ENCODE results near the gene SLC35E2B. TPM values are rescaled to one million over a fixed set of nuclear protein-coding genes. Genes with fewer than 3 reads are reported as not detected.
"Not testable (repeated sequence)": the region's sequence is repeated elsewhere in the genome, so short reads cannot be mapped to it uniquely, and the experiment has no call there.

SLC35E2B gene
- total RNA-seq, 1 donor = 38.4 TPM

- H3K36me3 ChIP-seq (ENCODE audit: insufficient read depth, low read length) = peaks cover 26% of the 10 kb centered on the region
- H3K9me3 ChIP-seq (ENCODE audit: low read depth, low read length) = no peaks in the 10 kb centered on the region
- peaks cover 6% of the 10 kb centered on the region for H3K4me1 ChIP-seq (ENCODE audit: insufficient read depth, low read length)
- H2AFZ ChIP-seq (ENCODE audit: low read length) = no peak overlapping the region
- no peak overlapping the region for H3K27ac ChIP-seq (ENCODE audit: low read depth, low read length)
- H3K4me3 ChIP-seq (ENCODE audit: insufficient read depth, low read length) = no peak overlapping the region
- H3K4me2 ChIP-seq (ENCODE audit: insufficient read depth, low read length) = no peak overlapping the region
- H4K20me1 ChIP-seq (ENCODE audit: insufficient read depth, low read length) = no peaks in the 10 kb centered on the region
- H3K27me3 ChIP-seq (ENCODE audit: insufficient read depth, low read length) = no peaks in the 10 kb centered on the region
- no peaks in the 10 kb centered on the region for H3K79me2 ChIP-seq (ENCODE audit: insufficient read depth, low read length)
- DNase-seq (ENCODE audit: insufficient read length, low spot score, missing footprints) = peak; percentile 58
- TF ChIP-seq, protein P1, sequence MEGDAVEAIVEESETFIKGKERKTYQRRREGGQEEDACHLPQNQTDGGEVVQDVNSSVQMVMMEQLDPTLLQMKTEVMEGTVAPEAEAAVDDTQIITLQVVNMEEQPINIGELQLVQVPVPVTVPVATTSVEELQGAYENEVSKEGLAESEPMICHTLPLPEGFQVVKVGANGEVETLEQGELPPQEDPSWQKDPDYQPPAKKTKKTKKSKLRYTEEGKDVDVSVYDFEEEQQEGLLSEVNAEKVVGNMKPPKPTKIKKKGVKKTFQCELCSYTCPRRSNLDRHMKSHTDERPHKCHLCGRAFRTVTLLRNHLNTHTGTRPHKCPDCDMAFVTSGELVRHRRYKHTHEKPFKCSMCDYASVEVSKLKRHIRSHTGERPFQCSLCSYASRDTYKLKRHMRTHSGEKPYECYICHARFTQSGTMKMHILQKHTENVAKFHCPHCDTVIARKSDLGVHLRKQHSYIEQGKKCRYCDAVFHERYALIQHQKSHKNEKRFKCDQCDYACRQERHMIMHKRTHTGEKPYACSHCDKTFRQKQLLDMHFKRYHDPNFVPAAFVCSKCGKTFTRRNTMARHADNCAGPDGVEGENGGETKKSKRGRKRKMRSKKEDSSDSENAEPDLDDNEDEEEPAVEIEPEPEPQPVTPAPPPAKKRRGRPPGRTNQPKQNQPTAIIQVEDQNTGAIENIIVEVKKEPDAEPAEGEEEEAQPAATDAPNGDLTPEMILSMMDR (IDR thresholded peaks at IDR 0.05; ENCODE audit: extremely low read depth, low read depth, low read length) = peak; percentile 39
These were observed 26.8 kb downstream of the SLC35E2B start for GRCh38 chr1:1665815-1666251.

- Histone ChIP-seq H3K4me1 (ENCODE audit: insufficient read depth, low read length) (peaks cover 6% of the 10 kb centered on the region), H3K36me3 (ENCODE audit: insufficient read depth, low read length) (peaks cover 23% of the 10 kb centered on the region), H3K27ac (ENCODE audit: low read depth, low read length) (no peak overlapping the region), H3K4me3 (ENCODE audit: insufficient read depth, low read length) (no peak overlapping the region), H3K4me2 (ENCODE audit: insufficient read depth, low read length) (no peak overlapping the region), H2AFZ (ENCODE audit: low read length) (no peak overlapping the region), H3K27me3 (ENCODE audit: insufficient read depth, low read length) (no peaks in the 10 kb centered on the region), H4K20me1 (ENCODE audit: insufficient read depth, low read length) (no peaks in the 10 kb centered on the region), H3K79me2 (ENCODE audit: insufficient read depth, low read length) (no peaks in the 10 kb centered on the region), H3K9me3 (ENCODE audit: low read depth, low read length) (no peaks in the 10 kb centered on the region)
- peak; percentile 60 for DNase-seq (ENCODE audit: insufficient read length, low spot score, missing footprints)
- TF ChIP-seq, protein P1 (IDR thresholded peaks at IDR 0.05; ENCODE audit: extremely low read depth, low read depth, low read length) = no peak
These were observed 27.4 kb downstream of the SLC35E2B start for GRCh38 chr1:1664941-1665814.

DNA sequence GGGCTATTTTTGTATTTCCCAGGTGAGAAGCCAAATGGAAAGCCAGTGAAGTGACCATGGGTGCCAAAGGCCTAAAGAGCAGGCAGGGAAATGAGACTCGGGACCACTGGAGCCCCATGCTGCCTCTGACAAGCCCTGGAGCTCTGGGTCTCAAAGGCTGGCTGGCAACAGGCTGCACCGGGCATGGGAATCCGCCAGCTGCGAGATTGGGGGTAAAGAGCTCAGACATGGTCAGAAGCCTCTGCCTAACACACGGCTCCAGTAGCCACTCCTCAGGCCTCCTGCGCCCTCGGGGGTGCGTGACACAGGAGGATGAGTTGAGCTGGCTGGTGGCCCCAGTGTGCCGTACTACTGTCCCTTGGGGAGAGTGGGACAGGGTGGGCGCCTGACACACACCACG is 28.3 kb downstream of the SLC35E2B start:
- H3K9me3 ChIP-seq (ENCODE audit: low read depth, low read length); DNase-seq (ENCODE audit: insufficient read length, low spot score, missing footprints); H3K4me3 ChIP-seq (ENCODE audit: insufficient read depth, low read length); H3K4me1 ChIP-seq (ENCODE audit: insufficient read depth, low read length); H2AFZ ChIP-seq (ENCODE audit: low read length); H4K20me1 ChIP-seq (ENCODE audit: insufficient read depth, low read length); H3K79me2 ChIP-seq (ENCODE audit: insufficient read depth, low read length); H3K27me3 ChIP-seq (ENCODE audit: insufficient read depth, low read length); H3K27ac ChIP-seq (ENCODE audit: low read depth, low read length); H3K4me2 ChIP-seq (ENCODE audit: insufficient read depth, low read length): not testable (repeated sequence)
- peaks cover 15% of the 10 kb centered on the region for H3K36me3 ChIP-seq (ENCODE audit: insufficient read depth, low read length)

GRCh38 chr1:1662830-1663560 is 29.6 kb downstream of the SLC35E2B start:
- H3K79me2 ChIP-seq (ENCODE audit: insufficient read depth, low read length); H3K4me1 ChIP-seq (ENCODE audit: insufficient read depth, low read length); H3K4me2 ChIP-seq (ENCODE audit: insufficient read depth, low read length); DNase-seq (ENCODE audit: insufficient read length, low spot score, missing footprints); H3K27me3 ChIP-seq (ENCODE audit: insufficient read depth, low read length); H4K20me1 ChIP-seq (ENCODE audit: insufficient read depth, low read length); H2AFZ ChIP-seq (ENCODE audit: low read length); H3K4me3 ChIP-seq (ENCODE audit: insufficient read depth, low read length); H3K9me3 ChIP-seq (ENCODE audit: low read depth, low read length): not testable (repeated sequence)
- H3K36me3 ChIP-seq (ENCODE audit: insufficient read depth, low read length) = peaks cover 12% of the 10 kb centered on the region
- peak overlapping the region; percentile 24 for H3K27ac ChIP-seq (ENCODE audit: low read depth, low read length)

DNA sequence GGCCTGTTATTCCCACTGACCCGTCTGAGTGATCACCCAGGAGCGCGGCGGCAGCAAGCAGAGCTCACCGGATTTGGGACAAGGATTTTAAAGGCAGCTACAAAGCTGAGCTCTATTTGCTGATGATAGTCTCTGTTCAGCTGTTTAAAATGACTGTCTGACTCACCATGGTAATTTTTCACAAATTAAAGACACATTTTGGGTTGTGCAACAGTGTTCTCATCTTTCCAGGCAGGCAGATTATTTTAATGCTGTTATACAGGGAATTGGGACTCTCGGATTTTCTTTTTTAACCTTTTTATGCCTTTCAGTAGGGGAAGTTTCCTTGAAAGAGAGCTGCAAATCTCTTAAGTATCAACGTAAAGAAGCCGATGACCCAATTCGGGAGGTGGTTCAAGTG is 30.2 kb downstream of the SLC35E2B start:
- H4K20me1 ChIP-seq (ENCODE audit: insufficient read depth, low read length); H2AFZ ChIP-seq (ENCODE audit: low read length); H3K9me3 ChIP-seq (ENCODE audit: low read depth, low read length); H3K4me2 ChIP-seq (ENCODE audit: insufficient read depth, low read length); H3K4me1 ChIP-seq (ENCODE audit: insufficient read depth, low read length); H3K4me3 ChIP-seq (ENCODE audit: insufficient read depth, low read length); DNase-seq (ENCODE audit: insufficient read length, low spot score, missing footprints); H3K27me3 ChIP-seq (ENCODE audit: insufficient read depth, low read length); H3K79me2 ChIP-seq (ENCODE audit: insufficient read depth, low read length): not testable (repeated sequence)
- peaks cover 12% of the 10 kb centered on the region for H3K36me3 ChIP-seq (ENCODE audit: insufficient read depth, low read length)
- peak overlapping the region; percentile 24 for H3K27ac ChIP-seq (ENCODE audit: low read depth, low read length)

GRCh38 chr1:1658583-1659549 is 33.7 kb downstream of the SLC35E2B start, which contains the start of gene CDK11B:
TSS of gene CDK11B (minus strand) at chr1:1659004. CDS start at chr1:1657485, 1,519 bp downstream.
- H3K4me1 ChIP-seq (ENCODE audit: insufficient read depth, low read length); H3K9me3 ChIP-seq (ENCODE audit: low read depth, low read length); H3K27me3 ChIP-seq (ENCODE audit: insufficient read depth, low read length); H4K20me1 ChIP-seq (ENCODE audit: insufficient read depth, low read length): not testable (repeated sequence)
- DNase-seq (ENCODE audit: insufficient read length, low spot score, missing footprints) = peak; percentile 97
- Histone ChIP-seq H3K4me2 (ENCODE audit: insufficient read depth, low read length) (peak within 1 kb of the TSS; percentile 69), H3K27ac (ENCODE audit: low read depth, low read length) (peak within 1 kb of the TSS; percentile 93), H3K79me2 (ENCODE audit: insufficient read depth, low read length) (peaks cover 16% of the 10 kb centered on the region), H2AFZ (ENCODE audit: low read length) (peak within 1 kb of the TSS; percentile 68), H3K36me3 (ENCODE audit: insufficient read depth, low read length) (peaks cover 14% of the 10 kb centered on the region), H3K4me3 (ENCODE audit: insufficient read depth, low read length) (peak within 1 kb of the TSS; percentile 79)

All from osteoblast (primary cell).